Caco-2 (cell line): ENCODE measurements around the gene FNDC5. TPM values are rescaled to one million over a fixed set of nuclear protein-coding genes. Genes with fewer than 3 reads are reported as not detected.
"Not testable (repeated sequence)": the region's sequence is repeated elsewhere in the genome, so short reads cannot be mapped to it uniquely, and the experiment has no call there.

Experiments used
- BruUV-seq: library from RNA; stranded (reverse); fragments of 400-500 nt; replicated peaks from 2 replicates; lab custom pipeline; 2021; lab: Mats Ljungman, UMichigan
- CTCF ChIA-PET: fragments of 300-600 bp; sonication (Branson Sonifier 250); formaldehyde crosslinking; loops from one replicate; lab custom pipeline; 2022; ENCODE audit warnings: antibody characterized with exemption; lab: Charles Lee
- POLR2A ChIA-PET: fragments of 300-600 bp; sonication (Branson Sonifier 250); formaldehyde crosslinking; loops from one replicate; lab custom pipeline; 2022; ENCODE audit warnings: antibody characterized with exemption; lab: Charles Lee
- DNase-seq, 2 experiments: peaks; one replicate each; pipeline versions ENCODE4 v3.0.0 to v3.0.0-alpha.2; 2020 to 2022
- H3K27me3 ChIP-seq: replicated peaks from 2 replicates; pipeline ENCODE4 v1.6.0; 2011; ENCODE audit warnings: low read length; ENCODE audit not compliant: control insufficient read depth, insufficient read depth
- H3K36me3 ChIP-seq: 2 replicates; pipeline ENCODE4 v1.5.1; 2011; ENCODE audit warnings: low read length; ENCODE audit not compliant: control insufficient read depth, insufficient read depth
- H3K4me1 ChIP-seq: fragments of 250-450 bp; sonication (Bioruptor Pico); 2 replicates; pipeline ENCODE4 v1.5.1; 2020; ENCODE audit warnings: mild to moderate bottlenecking
- H3K4me3 ChIP-seq: 2 replicates; pipeline ENCODE4 v1.5.1; 2011; ENCODE audit warnings: low read depth, mild to moderate bottlenecking, control low read depth, low read length
- H3K9me3 ChIP-seq: fragments of 250-450 bp; sonication (Bioruptor Pico); 2 replicates; pipeline ENCODE4 v1.5.1; 2020; ENCODE audit warnings: mild to moderate bottlenecking, moderate library complexity
- H3K27ac Mint-ChIP-seq: one replicate; pipeline ENCODE4 v1.8.0; 2022; ENCODE audit warnings: mixed read lengths; ENCODE audit not compliant: unreplicated experiment
- H3K27me3 Mint-ChIP-seq: one replicate; pipeline ENCODE4 v1.8.0; 2022; ENCODE audit warnings: mixed read lengths; ENCODE audit not compliant: insufficient read depth, unreplicated experiment
- H3K36me3 Mint-ChIP-seq: one replicate; pipeline ENCODE4 v1.8.0; 2022; ENCODE audit warnings: mild to moderate bottlenecking, mixed read lengths; ENCODE audit not compliant: insufficient read depth, unreplicated experiment
- H3K4me1 Mint-ChIP-seq: one replicate; pipeline ENCODE4 v1.8.0; 2022; ENCODE audit warnings: low read depth, mixed read lengths; ENCODE audit not compliant: unreplicated experiment
- H3K4me3 Mint-ChIP-seq: one replicate; pipeline ENCODE4 v1.8.0; 2022; ENCODE audit warnings: mild to moderate bottlenecking, moderate library complexity, mixed read lengths; ENCODE audit not compliant: unreplicated experiment
- H3K9me3 Mint-ChIP-seq: one replicate; pipeline ENCODE4 v1.8.0; 2022; ENCODE audit warnings: mixed read lengths; ENCODE audit not compliant: unreplicated experiment
- CTCF ChIP-seq, 2 experiments: fragments of 200-600 bp in 1 of 2; IDR thresholded peaks; 1 replicate in 1 of 2; 2 replicates in 1 of 2; pipeline versions ENCODE4 v1.5.1 to v1.8.0; 2011 to 2022; ENCODE audit warnings: antibody characterized with exemption in 1 of 2, control low read depth in 1 of 2, inconsistent platforms in 1 of 2, low read depth in 1 of 2, low read length in 1 of 2, mild to moderate bottlenecking in 1 of 2, moderate library complexity in 1 of 2; ENCODE audit not compliant: insufficient read depth in 1 of 2, severe bottlenecking in 1 of 2, unreplicated experiment in 1 of 2
- intact Hi-C: fragments of 100-400 bp; cut with micrococcal nuclease; formaldehyde crosslinking; loops from one replicate; pipeline ENCODE4 v1.10.0; 2022; ENCODE audit not compliant: unreplicated experiment
- total RNA-seq: library from RNA; stranded (reverse); gene quantifications from 2 replicates; pipeline ENCODE4 v1.2.3, GENCODE V29; 2022

Gene FNDC5
- total RNA-seq, 1 experiment from 2014 or later, result 1.1 TPM

DNA sequence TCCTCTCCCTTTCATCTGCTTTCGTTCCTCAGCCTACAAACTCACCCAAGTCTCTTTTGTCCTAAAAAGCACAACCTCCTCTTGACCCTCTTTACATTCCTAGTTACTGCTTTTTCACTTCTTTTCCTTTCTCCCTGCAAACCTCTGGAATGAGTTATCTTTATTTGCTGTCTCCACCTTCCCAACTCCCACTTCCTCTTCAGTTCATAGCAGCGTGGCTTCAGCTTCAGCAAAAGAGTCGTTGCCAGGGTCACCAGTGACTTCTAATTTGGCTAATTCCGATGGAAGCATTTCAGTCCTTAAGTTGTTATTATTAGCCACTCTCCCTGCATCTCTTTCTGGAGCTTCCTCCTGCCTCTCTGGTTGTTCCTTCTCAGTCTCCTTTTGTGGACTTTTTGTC is 36.7 kb upstream of the FNDC5 start:
- Mint-ChIP-seq H3K9me3 (no peaks in the 10 kb centered on the region), H3K36me3 (no peaks in the 10 kb centered on the region), H3K27ac (no peak overlapping the region), H3K4me3 (no peak overlapping the region), H3K27me3 (no peaks in the 10 kb centered on the region), H3K4me1 (no peaks in the 10 kb centered on the region)
- H3K27me3 ChIP-seq, result no peaks in the 10 kb centered on the region
- no TSS peak for BruUV-seq
- no peak for DNase-seq
- H3K4me1 ChIP-seq, result no peaks in the 10 kb centered on the region
- TF ChIP-seq CTCF (IDR thresholded peaks at IDR 0.05; ENCODE audit: insufficient read depth in 1 of 2, low read depth in 1 of 2, low read length in 1 of 2, severe bottlenecking in 1 of 2, unreplicated experiment in 1 of 2), result no peak
- H3K9me3 ChIP-seq, result no peaks in the 10 kb centered on the region
- no peaks in the 10 kb centered on the region for H3K36me3 ChIP-seq
- intact Hi-C loops, result no loop called here
- CTCF ChIA-PET, result interaction anchor here (0.9 to 1.1 kb wide), 2 partner anchors 10 to 15 kb away, joined by 3 read pairs; no protein-coding TSS in a partner anchor
- no peak overlapping the region for H3K4me3 ChIP-seq
- POLR2A ChIA-PET, result interaction anchor here (0.9 kb wide), 1 partner anchor 57 kb away, joined by 4 read pairs; the partner anchor contains the start of gene RNF19B

GRCh38 chr1:32906654-32907053 is 35.9 kb upstream of the FNDC5 start:
- Mint-ChIP-seq H3K36me3 (no peaks in the 10 kb centered on the region), H3K27ac (no peak overlapping the region), H3K27me3 (no peaks in the 10 kb centered on the region), H3K4me1 (no peaks in the 10 kb centered on the region), H3K9me3 (no peaks in the 10 kb centered on the region), H3K4me3 (no peak overlapping the region)
- Histone ChIP-seq H3K36me3 (no peaks in the 10 kb centered on the region), H3K4me3 (no peak overlapping the region), H3K9me3 (no peaks in the 10 kb centered on the region), H3K4me1 (no peaks in the 10 kb centered on the region), H3K27me3 (no peaks in the 10 kb centered on the region)
- TF ChIP-seq CTCF (IDR thresholded peaks at IDR 0.05; ENCODE audit: insufficient read depth in 1 of 2, low read depth in 1 of 2, low read length in 1 of 2, severe bottlenecking in 1 of 2, unreplicated experiment in 1 of 2), result no peak
- ChIA-PET POLR2A (no interaction called here), CTCF (interaction anchor here (1.1 kb wide), 1 partner anchor 14 kb away, joined by 3 read pairs; no protein-coding TSS in a partner anchor)
- no TSS peak for BruUV-seq
- intact Hi-C loops, result no loop called here
- DNase-seq, result no peak

- H3K27me3 ChIP-seq, H3K9me3 Mint-ChIP-seq, H3K4me1 Mint-ChIP-seq, H3K4me1 ChIP-seq, H3K36me3 Mint-ChIP-seq, H3K27ac Mint-ChIP-seq, H3K9me3 ChIP-seq, H3K4me3 ChIP-seq, BruUV-seq, H3K36me3 ChIP-seq, H3K27me3 Mint-ChIP-seq, POLR2A ChIA-PET, DNase-seq, CTCF ChIA-PET, intact Hi-C loops, H3K4me3 Mint-ChIP-seq: not testable (repeated sequence)
Observed at GRCh38 chr1:32905588-32905987, 34.9 kb upstream of the FNDC5 start.

GRCh38 chr1:32904797-32905196 is 34.1 kb upstream of the FNDC5 start:
- no peaks in the 10 kb centered on the region for H3K36me3 ChIP-seq
- TF ChIP-seq CTCF (IDR thresholded peaks at IDR 0.05; ENCODE audit: insufficient read depth in 1 of 2, low read depth in 1 of 2, low read length in 1 of 2, severe bottlenecking in 1 of 2, unreplicated experiment in 1 of 2), result no peak
- CTCF ChIA-PET, result no interaction called here
- no peak overlapping the region for H3K4me3 Mint-ChIP-seq
- intact Hi-C loops, result no loop called here
- H3K27me3 ChIP-seq, result no peaks in the 10 kb centered on the region
- H3K4me3 ChIP-seq, result no peak overlapping the region
- H3K9me3 ChIP-seq, result no peaks in the 10 kb centered on the region
- no peaks in the 10 kb centered on the region for H3K4me1 Mint-ChIP-seq
- no TSS peak for BruUV-seq
- no peaks in the 10 kb centered on the region for H3K27me3 Mint-ChIP-seq
- DNase-seq, result no peak
- H3K36me3 Mint-ChIP-seq, result no peaks in the 10 kb centered on the region
- no peak overlapping the region for H3K27ac Mint-ChIP-seq
- POLR2A ChIA-PET, result no interaction called here
- H3K4me1 ChIP-seq, result no peaks in the 10 kb centered on the region
- H3K9me3 Mint-ChIP-seq, result no peaks in the 10 kb centered on the region
